GM04503 (cell line): ENCODE data around the gene COPG1.

Source experiments
- DNase-seq: peaks from one replicate; pipeline ENCODE4 v3.0.0-alpha.2; 2012; ENCODE audit warnings: low read depth

Gene COPG1

DNA sequence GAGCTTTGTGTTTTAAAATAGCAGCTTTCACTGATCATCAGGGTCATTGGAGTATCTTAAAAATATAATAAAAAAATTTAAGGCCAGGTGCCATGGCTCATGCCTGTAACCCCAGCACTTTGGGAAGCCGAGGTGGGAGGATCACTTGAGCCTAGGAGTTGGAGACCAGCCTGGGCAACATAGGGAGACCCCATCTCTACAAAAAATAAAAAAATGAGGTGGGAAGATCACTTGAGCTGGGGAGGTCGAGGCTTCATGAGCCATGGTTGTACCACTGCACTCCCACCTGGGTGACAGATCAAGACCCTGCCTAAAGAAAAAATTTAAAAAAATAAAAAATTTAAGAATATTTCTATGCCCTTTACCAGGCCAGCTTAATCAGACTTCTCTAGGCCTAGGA lies 30.8 kb downstream of the COPG1 start:
- DNase-seq: no peak

DNA sequence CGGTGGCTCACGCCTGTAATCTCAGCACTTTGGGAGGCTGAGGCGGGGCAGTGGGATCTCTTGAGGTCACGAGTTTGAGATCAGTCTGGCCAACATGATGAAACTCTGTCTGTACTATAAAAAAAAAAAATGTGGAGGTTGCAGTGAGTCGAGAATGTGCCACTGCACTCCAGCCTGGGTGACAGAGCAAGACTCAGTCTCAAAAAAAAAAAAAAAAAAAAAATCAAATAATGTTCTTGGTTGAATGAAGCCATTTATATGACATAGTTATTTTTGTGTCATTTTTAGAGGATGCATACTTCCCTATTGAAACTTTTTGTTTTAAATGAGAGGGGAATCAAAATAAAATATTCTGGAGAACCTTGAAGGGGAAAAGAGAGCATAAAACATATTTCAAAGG lies 32.3 kb downstream of the COPG1 start:
- no peak for DNase-seq

DNA sequence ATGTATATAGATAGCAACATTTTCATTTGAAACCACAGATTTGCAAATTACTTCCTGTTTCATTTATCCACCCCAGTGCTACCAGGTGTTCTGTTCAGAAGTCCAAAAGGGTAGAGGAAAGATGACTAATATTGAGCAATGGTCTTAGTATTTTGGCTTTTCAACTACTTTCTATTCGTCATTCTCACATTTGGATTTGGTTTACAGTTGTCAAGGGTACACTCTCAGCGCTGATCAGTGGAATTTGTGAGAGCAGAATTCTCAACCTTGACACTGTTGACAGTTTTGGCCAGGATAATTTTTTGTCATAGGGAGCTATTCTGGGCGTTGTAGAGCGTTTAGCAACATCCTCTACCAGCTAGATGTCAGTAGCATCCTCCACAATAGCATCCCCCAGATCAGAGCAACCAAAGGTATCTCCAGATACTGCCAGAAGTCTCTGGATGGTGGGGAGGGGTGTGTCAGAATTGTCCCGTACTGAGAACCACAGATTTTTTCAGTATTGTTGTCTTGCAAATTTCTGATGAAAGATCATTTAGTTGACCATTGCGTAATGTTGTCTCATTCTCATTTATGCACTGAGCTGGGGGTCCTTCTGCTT lies 33.4 kb downstream of the COPG1 start:
- DNase-seq: no peak

DNA sequence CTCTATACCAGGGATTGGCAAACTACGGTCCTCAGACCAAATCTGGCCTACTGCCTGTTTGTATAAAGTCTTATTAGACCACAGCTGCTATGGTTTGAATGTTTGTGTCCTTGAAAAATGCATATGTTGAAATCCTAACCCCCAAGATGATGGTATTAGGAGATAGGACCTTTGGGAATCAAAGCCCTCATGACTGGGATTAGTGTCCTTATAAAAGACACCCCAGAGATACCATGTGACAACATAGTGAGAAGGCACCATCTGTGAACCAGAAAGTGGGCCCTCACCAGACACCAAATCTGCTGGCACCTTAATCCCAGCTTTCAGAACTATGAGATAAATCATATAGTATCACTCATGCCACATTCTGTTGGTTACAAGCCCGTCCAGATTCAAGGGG lies 36.7 kb downstream of the COPG1 start:
- DNase-seq: no peak

DNA sequence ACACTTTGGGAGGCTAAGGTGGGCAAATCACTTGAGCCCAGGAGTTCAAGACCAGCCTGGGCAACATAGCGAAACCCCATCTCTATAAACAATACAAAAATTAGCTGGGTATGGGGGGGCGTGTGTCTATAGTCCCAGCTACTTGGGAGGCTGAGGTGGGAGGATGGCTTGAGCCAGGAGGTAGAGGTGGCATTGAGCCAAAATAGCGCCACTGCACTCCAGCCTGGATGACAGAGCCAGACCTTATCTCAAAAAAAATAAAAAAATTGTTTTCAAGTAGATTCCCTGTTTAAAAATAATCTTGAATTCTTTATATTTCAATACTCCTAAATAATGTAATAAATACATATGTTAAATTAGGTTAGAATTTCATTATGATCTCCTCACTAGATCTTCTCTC lies 39.0 kb downstream of the COPG1 start:
- DNase-seq: no peak

DNA sequence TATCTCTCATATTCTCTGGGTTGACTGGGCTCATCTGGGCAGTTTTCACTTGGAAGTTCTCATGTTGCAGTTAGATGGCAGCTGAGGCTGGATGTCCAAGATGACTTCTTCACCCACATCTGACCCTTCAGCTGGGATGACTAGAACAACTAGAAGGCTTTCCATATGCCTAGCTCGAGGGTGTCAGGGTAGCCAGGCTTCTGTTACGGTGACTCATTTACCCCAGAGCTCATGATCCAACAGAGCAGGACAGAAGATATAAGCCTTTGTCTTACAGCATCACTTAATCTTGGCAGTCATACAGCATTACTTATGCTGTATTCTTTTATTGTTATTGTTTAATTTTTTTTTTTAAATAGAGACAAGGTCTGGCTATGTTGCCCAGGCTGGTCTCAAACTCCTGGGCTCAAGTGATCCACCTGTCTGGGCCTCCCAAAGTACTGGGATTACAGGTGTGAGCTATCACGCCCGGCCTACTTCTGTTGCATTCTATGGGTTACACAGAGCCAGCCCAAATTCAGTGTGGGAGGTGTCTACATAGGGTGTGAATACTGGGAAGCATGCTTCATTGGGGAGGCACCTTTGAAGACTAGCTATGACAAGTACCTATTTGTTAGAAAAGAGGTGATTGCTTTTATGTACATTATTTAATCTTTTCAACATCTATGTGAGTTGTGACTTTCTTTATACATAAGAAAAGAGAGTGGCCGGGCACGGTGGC lies 40.0 kb downstream of the COPG1 start:
- DNase-seq: peak; percentile 67

DNA sequence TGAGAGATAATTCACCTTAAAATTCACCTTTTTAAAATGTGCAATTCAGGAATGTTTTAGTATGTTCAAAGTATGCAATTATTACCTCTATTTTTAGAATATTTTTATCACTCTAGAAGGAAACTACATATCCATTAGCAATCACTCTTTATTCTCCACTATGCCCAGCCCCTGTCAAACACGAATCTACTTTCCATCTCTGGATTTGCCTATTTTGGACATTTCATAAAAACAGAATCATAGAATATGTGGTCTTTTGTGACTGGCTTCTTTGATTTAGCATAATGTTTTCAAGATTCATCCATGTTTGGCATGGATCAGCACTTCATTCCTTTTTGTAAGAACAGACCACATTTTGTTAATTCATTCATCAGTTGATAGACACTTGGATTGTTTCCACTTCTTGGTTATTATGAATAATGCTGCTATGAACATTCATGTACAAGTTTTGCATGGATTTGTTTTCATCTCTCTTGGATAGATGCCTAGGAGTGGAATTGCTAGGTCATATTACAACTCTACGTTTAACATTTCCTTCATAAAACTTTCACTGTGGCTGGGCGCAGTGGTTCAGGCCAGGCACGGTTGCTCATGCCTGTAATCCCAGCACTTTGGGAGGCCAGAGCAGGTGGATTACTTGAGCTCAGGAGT lies 42.0 kb downstream of the COPG1 start:
- DNase-seq: no peak

DNA sequence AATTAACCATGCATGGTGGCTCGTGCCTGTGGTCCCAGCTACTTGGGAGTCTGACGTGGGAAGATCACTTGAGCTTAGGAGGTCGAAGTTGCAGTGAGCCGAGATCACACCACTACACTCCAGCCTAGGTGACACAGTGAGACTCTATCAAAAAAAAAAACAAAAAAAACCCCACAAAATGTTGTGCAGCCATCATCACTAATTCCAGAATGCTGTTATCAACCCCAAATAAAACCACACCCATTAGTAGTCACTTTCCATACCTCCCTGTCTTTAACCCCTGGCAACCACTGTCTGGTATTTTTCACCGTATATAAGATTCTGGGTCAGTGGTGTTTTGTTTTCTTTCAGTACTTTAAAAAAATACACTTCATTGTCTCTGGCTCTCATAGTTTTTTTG lies 45.9 kb downstream of the COPG1 start:
- no peak for DNase-seq

DNA sequence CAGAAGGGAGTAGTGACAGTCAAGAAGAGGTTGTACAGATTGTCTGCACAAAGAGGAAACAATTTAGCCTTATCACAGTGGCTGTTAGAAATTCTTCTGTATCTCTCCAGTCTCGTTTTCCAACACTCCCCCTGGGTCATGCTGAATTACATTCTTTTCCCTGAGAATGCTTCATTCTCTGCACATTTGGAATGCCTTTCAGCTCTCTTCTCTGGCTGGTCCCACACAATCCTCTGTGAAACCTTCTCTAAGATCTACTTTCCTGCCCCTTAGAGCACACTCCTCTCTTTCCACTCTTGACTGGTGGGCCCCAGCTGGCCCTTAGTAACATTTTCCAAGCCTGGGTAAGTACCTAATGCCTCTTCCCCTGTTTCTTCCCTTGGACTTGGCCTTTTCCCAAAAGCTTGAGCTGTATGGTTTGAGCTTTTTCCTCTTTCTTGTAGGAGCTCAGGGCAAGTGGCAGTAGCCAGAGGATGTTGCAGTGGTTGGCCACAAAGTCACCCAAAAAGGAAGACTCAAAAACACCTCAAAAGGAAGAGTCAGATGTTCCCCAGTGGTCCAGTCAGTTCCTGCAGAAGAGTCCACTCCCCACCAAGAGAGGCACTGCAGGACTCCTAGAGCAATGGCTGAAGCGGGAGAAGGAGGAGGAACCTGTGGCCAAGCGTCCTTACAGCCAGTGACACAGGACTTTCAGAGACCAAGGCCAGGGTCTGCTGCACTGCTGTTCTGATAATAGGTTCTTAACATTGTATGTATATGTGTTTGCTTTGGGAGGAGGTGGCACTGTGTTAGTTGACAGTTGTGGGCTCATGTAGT lies 54.9 kb downstream of the COPG1 start:
- DNase-seq: no peak

DNA sequence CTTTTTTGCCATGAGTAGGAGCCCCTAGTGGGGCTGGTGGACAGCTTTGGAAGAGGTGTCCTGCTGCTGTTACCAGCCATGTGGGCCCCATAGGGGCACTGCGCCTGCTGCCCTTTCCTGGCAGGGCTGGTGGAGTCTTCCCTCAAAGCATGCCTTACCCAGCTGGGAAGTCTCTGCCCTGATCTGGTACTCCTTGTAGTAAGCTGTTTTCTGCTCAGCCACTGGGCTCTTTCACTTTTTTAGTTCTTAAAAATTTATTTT lies 55.5 kb downstream of the COPG1 start:
- DNase-seq: no peak

DNA sequence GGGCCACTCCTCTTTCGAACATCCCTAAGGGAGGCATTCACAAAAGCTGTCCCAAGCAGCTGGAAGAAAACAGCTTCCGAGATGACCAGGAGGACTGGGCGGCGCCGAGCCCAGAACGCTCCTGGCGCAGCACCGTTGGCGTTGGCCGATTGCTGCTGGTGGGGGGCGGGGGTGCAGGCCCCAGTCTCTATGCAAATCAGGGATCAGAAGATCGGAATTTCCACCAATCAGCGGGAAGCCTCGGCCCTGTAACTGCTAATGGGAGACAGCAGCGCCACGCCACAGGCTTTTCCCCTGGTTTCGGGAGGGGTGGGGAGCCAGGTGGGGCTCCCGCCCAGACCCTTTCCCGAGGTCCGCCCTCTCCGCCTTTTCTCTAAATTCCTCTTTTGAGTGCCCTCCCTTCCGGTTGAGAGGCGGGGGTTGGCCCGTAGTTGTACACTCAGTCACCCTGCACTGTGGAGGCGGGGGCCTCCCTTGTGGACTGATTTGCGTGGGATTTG lies 56.2 kb downstream of the COPG1 start:
- no peak for DNase-seq

DNA sequence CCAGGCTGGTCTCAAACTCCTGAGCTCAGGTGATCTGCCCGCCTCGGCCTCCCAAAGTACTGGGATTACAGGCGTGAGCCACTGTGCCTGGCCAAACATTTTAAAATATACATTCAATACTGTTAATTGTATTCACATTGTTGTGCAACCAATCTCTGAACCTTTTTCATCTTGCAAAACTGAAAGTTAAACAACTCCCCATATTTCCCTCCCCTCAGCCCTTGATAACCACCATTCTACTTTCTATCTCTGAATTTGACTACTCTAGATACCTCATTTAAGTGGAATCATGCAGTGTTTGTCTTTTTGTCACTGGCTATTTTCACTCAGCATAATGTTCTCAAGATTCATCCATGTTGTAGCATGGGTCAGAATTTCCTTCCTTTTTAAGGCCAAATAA lies 59.2 kb downstream of the COPG1 start:
- DNase-seq: no peak

DNA sequence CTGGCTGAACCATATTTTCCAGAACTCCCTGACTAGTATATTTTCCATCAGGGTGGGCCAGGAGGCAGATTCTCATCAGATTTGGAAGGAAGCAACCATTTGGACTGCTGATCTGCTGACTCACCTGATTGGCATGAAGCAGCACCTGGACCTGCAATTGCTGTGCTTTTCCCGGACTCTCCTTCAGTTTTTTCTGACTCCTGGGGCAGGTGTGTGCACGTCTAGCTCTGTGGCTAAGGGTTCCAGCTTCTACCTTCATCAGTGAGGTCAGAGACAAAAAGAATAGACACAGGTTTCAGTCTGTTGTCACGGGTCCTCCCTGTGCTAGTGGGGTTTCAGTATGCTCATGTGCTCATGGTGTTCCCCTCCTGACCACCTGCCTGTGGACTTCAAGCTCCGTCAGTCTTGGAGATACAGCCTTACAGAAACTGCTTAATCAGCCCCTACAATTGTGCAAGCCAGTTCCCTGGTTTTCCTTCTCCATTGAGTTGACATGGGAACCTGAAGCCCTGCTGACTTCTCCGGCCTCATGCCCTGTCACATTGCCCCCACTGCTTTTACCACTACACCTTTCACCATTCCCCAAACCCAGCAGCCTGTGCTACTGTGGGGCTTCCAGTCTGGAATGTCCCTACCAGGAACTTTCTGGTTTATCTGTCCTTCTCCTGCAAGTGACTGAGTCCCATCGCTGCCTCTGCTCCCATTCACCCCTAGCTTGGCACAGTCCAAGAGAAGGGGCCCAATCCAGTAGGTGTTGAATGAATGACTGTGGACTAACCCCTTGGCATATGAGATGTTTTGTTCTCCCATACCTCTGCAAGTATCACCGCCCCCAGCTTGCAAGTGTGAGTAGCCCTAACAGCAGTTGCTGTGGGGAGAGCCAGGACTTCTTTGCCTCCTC lies 61.0 kb downstream of the COPG1 start:
- DNase-seq: no peak

DNA sequence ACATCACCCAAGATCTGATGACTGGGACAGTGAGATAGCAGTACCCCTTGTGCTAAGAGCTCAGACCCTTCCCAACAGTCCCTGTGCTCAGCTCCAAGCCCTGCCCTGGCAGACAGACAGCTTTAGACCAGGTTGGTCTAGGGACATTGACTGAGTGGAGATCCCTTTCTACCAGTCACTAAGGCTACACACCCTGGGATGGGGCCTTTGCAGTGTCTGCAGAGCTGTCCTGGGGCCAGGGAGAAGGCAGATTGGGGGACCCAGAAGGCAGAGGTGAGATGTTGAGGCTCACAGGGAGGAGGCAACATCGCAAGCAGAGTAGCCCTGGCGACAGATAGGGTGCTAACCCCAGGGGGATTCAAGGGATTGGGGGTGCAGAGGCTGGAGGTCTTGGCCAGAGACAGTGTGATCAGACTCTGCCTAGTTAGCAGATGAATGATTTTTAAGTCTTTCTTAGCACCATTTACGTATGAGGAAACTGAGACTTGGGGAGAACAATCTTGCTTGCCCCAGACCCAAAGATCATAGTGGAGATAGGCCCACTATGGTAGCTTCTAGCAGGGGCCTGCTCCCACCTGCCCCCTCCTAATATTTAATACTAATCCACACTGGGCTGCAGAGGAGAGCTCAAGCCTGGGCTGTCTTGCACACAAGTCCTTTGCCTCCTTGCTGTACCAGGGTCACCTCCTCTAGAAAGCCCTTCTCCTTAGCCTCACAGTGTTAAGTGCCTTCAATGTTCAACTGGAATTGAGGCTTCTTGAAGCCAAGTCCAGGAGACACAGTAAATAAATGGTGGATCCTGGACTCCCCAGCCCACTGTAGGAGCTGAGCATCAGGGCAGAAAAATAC lies 61.9 kb downstream of the COPG1 start:
- no peak for DNase-seq

DNA sequence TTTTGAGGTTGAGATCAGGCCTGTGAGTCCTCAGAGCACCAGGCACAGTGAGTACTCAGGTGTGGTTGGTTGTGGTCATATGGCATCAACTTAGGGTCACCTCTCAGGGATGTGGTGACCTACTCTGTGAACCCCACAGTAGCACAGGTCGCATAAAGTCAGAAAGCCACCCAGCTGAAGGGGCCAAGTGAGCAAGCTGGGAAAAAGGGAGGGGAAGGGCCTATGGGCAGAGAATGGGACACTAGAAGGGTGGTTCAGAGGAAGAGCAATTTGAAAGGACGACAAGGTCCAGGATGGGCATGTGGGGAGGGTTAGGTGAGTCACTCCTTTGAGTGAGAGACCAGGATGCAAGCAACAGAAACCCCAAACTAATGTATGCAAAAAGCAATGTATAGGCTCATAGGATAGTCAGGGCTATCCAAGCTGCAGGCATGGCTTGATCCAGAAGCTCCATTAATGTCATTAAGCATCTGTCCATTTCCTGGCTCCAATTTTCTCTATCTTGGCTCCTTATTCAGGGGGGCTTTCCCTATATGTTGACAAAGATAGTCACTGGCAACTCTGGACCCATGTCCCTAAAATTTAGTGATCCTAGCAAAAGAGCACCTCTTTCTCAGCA lies 62.7 kb downstream of the COPG1 start:
- DNase-seq: no peak

DNA sequence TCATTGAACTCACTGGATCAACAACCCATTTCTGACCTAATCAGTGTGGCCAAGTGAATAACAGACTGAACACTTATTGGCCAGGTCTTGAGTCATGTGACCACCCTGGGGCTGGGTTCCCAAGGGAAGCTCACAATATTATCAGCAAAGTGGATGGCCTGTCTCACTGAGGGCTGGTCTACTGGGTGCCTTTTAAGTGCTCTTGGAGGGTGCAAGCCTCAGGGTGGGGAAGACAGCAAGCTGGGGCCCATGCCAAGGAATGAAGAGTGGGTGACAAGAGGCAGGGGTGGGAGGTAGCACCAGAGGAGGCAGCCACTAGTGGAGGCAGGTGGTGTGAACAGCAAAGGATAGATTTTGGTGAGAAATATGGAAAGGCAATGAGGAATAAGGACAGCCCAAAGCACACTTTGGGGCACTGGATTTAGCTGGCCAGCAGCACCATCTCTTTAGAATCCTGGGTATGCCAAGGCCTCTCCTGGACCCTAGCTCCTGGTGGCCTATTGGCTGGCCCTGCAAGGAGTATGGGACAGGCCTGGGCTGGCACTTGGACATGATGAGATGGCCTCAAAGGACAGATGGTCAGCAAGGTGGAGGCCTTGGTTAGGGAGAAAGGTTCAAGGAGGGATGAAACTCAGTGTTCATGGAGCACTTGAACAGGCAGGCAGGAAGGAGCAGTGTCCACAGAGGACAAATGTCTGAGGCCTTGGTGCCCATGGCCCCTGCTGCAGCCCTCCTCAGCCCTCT lies 63.4 kb downstream of the COPG1 start:
- DNase-seq: no peak

DNA sequence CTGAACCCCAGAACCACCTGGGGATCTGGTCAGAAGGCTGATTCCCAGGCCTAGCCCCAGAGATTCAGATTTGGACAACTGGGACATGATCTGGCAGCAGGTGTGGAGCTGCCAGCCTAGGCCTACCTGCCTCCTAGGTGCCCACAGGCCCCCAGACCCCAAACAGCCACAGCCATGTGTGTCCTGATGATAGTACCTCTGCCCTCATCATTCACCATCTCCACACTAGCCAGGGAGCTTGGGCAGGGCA lies 63.9 kb downstream of the COPG1 start:
- DNase-seq: no peak

DNA sequence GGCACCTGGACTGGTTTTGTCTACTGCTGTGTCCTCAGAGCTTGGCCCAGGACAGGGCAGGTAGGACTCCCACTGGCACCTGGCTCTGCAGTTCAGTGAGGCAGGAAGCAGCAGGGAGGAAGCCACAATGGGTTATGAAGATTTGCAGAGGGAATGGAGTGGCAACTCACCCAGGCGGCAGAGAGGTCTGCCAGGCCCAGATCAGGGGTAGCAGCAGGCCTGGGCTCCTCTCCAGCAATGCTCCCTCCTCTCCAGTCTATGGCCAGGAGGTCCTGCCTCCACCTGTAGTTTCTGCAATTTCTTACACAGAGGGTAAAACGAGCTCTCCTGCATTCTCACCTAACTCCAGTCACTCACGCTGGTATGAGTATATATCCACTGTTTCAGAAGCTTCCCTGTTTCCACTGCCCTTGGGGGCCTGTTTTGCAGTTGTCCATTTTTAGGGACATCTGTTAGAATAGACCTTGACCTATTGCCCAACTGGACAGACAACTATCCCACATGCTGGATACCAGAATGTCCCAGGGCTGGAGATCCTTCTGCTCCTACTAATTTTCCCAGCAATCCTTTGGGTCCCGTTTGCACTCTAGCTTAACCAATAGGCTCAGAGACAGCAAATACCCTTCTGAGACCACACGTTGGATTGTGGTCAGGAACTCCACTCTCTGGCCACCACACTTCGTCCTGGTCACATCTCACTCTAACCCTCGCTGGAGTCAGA lies 64.4 kb downstream of the COPG1 start:
- DNase-seq: peak; percentile 29
